HFF-Myc (cell line): ENCODE results near the gene TEX35.

Source experiments
- DNase-seq: peaks from one replicate; pipeline ENCODE4 v3.0.0-alpha.2; 2011; ENCODE audit warnings: low read depth; ENCODE audit errors: extremely low read depth
- H3K4me3 ChIP-seq: replicated peaks from 2 replicates; pipeline ENCODE4 v1.5.1; 2011; ENCODE audit warnings: low read depth, mild to moderate bottlenecking, control low read depth, low read length
- CTCF ChIP-seq: IDR thresholded peaks from 2 replicates; pipeline ENCODE4 v1.5.1; 2012; ENCODE audit warnings: mild to moderate bottlenecking, low read depth, low read length, control low read depth; ENCODE audit errors: missing control alignments

TEX35 gene

GRCh38 chr1:178532392-178532791 is 19.5 kb downstream of the TEX35 start:
- no peak for DNase-seq
- no peak overlapping the region for H3K4me3 ChIP-seq

GRCh38 chr1:178533121-178533946 is 20.4 kb downstream of the TEX35 start:
- DNase-seq: no peak
- H3K4me3 ChIP-seq: no peak overlapping the region
- no peak for TF ChIP-seq CTCF

More at GRCh38 chr1:178532392-178532791, 19.5 kb downstream of the TEX35 start:
- TF ChIP-seq CTCF: peak; percentile 90

- DNase-seq: no peak
- no peak for TF ChIP-seq CTCF
- H3K4me3 ChIP-seq: no peak overlapping the region
These were observed 21.4 kb downstream of the TEX35 start for GRCh38 chr1:178534137-178534868.

GRCh38 chr1:178536329-178536728 is 23.4 kb downstream of the TEX35 start:
- TF ChIP-seq CTCF: no peak
- no peak for DNase-seq
- no peak overlapping the region for H3K4me3 ChIP-seq

GRCh38 chr1:178536844-178537371 is 24.0 kb downstream of the TEX35 start:
- DNase-seq: peak; percentile 92
- no peak for TF ChIP-seq CTCF

GRCh38 chr1:178537382-178538090 is 24.6 kb downstream of the TEX35 start:
- DNase-seq: no peak
- H3K4me3 ChIP-seq: no peak overlapping the region
- no peak for TF ChIP-seq CTCF

More at GRCh38 chr1:178536844-178537371, 24.0 kb downstream of the TEX35 start:
- H3K4me3 ChIP-seq: no peak overlapping the region
